ENCODE data around the gene EEF1AKMT1.

- TF ChIP-seq CTCF (IDR thresholded peaks at IDR 0.05; ENCODE audit: low read depth, low read length) (no peak), EZH2phosphoT487 (IDR thresholded peaks at IDR 0.05; ENCODE audit: low read depth) (no peak)
These were observed 86.7 kb downstream of the EEF1AKMT1 start for GRCh38 chr13:20686863-20687579.

All from OCI-LY3 (cell line).